MM.1S (cell line): ENCODE results near the gene DYNLT2.

Experiments used
- DNase-seq: peaks from one replicate; pipeline ENCODE4 v3.0.0-alpha.2; 2015
- H2AFZ ChIP-seq: fragments of 300-600 bp; sonication (generic); 2 replicates; pipeline ENCODE4 v1.6.0; 2016; ENCODE audit warnings: antibody characterized with exemption, low read length
- H3F3A ChIP-seq: fragments of 300-600 bp; sonication (generic); 2 replicates; pipeline ENCODE4 v1.6.1; 2016; ENCODE audit warnings: mild to moderate bottlenecking, antibody characterized with exemption, low read length, moderate library complexity, mixed read lengths; ENCODE audit not compliant: insufficient read depth
- H3K27ac ChIP-seq: fragments of 300-600 bp; sonication (generic); 2 replicates; pipeline ENCODE4 v1.5.1; 2016; ENCODE audit warnings: mild to moderate bottlenecking, low read length
- H3K27me3 ChIP-seq: fragments of 300-600 bp; sonication (generic); replicated peaks from 2 replicates; pipeline ENCODE4 v1.6.0; 2016; ENCODE audit warnings: low read length; ENCODE audit not compliant: insufficient read depth
- H3K36me3 ChIP-seq: fragments of 300-600 bp; sonication (generic); replicated peaks from 2 replicates; pipeline ENCODE4 v1.6.1; 2016; ENCODE audit warnings: mild to moderate bottlenecking, low read length, mixed read lengths; ENCODE audit not compliant: insufficient read depth
- H3K4me1 ChIP-seq: fragments of 300-600 bp; sonication (generic); 2 replicates; pipeline ENCODE4 v1.6.1; 2016; ENCODE audit warnings: low read length, mixed read lengths
- H3K4me2 ChIP-seq: fragments of 300-600 bp; sonication (generic); 2 replicates; pipeline ENCODE4 v1.6.0; 2016; ENCODE audit warnings: low read depth, low read length
- H3K4me3 ChIP-seq: fragments of 300-600 bp; sonication (generic); 2 replicates; pipeline ENCODE4 v1.5.1; 2016; ENCODE audit warnings: low read length, mixed read lengths
- H3K79me2 ChIP-seq: fragments of 300-600 bp; sonication (generic); 2 replicates; pipeline ENCODE4 v1.6.1; 2016; ENCODE audit warnings: mixed run types, low read length, mixed read lengths
- H3K9ac ChIP-seq: fragments of 300-600 bp; sonication (generic); 2 replicates; pipeline ENCODE4 v1.6.1; 2016; ENCODE audit warnings: low read length, mixed read lengths
- H3K9me2 ChIP-seq: fragments of 300-600 bp; sonication (generic); replicated peaks from 2 replicates; pipeline ENCODE4 v1.6.1; 2016; ENCODE audit warnings: mild to moderate bottlenecking, low read length, mixed read lengths; ENCODE audit not compliant: insufficient read depth
- H3K9me3 ChIP-seq: fragments of 300-600 bp; sonication (generic); replicated peaks from 2 replicates; pipeline ENCODE4 v1.6.1; 2016; ENCODE audit warnings: mild to moderate bottlenecking, low read length, mixed read lengths; ENCODE audit not compliant: insufficient read depth
- H4K20me1 ChIP-seq: fragments of 300-600 bp; sonication (generic); 2 replicates; pipeline ENCODE4 v1.6.1; 2016; ENCODE audit warnings: mild to moderate bottlenecking, low read length, moderate library complexity, mixed read lengths; ENCODE audit not compliant: insufficient read depth
- EZH2 ChIP-seq: fragments of 300-600 bp; sonication (generic); optimal IDR thresholded peaks from 2 replicates; pipeline ENCODE3; 2017; ENCODE audit warnings: low read depth, mild to moderate bottlenecking, antibody characterized with exemption, low read length, mixed read lengths
- EZH2phosphoT487 ChIP-seq: fragments of 300-600 bp; sonication (generic); IDR thresholded peaks from 2 replicates; pipeline ENCODE4 v1.6.1; 2018; ENCODE audit warnings: antibody characterized with exemption, low read length
- TF ChIP-seq, protein P1 (sequence below): fragments of 300-600 bp; sonication (generic); IDR thresholded peaks from 2 replicates; pipeline ENCODE4 v1.5.1; 2016; ENCODE audit warnings: antibody characterized with exemption, low read length, mixed read lengths

Gene DYNLT2

DNA sequence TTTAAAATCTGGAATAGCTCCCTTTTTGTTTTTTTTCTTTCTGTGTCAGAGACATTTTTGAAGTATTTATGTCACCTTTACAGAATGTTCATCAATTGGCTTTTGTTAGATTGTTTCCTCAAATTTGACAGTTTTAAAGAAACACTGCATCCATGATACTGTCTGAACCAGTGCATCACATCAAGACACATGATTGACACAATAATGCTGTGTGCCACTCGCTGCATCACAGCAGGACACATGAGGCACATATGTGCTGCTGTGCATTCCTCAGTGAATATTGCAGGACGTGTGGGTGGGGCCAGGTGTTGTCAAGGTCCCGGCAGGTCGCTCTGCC lies 37.4 kb upstream of the DYNLT2 start:
- Histone ChIP-seq H3F3A (no peaks in the 10 kb centered on the region), H3K9me3 (no peaks in the 10 kb centered on the region), H3K9ac (no peak overlapping the region), H4K20me1 (no peaks in the 10 kb centered on the region), H3K36me3 (no peaks in the 10 kb centered on the region), H3K4me3 (no peak overlapping the region), H3K27ac (no peak overlapping the region), H3K79me2 (no peaks in the 10 kb centered on the region), H3K4me2 (no peak overlapping the region), H3K9me2 (no peaks in the 10 kb centered on the region), H2AFZ (no peak overlapping the region), H3K27me3 (no peaks in the 10 kb centered on the region), H3K4me1 (no peaks in the 10 kb centered on the region)
- DNase-seq = no peak
- TF ChIP-seq, protein P1, sequence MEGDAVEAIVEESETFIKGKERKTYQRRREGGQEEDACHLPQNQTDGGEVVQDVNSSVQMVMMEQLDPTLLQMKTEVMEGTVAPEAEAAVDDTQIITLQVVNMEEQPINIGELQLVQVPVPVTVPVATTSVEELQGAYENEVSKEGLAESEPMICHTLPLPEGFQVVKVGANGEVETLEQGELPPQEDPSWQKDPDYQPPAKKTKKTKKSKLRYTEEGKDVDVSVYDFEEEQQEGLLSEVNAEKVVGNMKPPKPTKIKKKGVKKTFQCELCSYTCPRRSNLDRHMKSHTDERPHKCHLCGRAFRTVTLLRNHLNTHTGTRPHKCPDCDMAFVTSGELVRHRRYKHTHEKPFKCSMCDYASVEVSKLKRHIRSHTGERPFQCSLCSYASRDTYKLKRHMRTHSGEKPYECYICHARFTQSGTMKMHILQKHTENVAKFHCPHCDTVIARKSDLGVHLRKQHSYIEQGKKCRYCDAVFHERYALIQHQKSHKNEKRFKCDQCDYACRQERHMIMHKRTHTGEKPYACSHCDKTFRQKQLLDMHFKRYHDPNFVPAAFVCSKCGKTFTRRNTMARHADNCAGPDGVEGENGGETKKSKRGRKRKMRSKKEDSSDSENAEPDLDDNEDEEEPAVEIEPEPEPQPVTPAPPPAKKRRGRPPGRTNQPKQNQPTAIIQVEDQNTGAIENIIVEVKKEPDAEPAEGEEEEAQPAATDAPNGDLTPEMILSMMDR = no peak
- TF ChIP-seq EZH2phosphoT487 (no peak), EZH2 (no peak)

DNA sequence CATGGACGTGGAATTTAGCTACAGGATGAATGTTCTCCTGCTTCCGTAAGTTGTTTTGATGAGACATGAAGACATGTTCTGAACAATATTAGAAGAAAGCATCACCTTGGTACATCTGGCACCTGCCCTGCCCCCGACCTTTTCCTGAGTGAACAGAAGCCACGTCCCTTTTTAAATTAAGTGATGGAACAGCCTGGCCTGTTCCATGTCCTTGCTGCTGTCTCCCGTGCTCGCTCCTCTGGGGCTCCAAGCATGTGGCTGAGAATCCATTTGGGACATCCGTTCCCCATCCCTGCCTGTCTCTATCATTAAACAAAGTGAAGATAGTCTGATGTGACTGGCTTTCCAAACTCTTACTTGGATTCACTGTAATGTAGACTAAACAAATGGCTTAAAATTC lies 36.4 kb upstream of the DYNLT2 start:
- H3K4me3 ChIP-seq = no peak overlapping the region
- no peak overlapping the region for H3K9ac ChIP-seq
- no peak overlapping the region for H3K27ac ChIP-seq
- no peaks in the 10 kb centered on the region for H3K9me2 ChIP-seq
- no peaks in the 10 kb centered on the region for H3K4me1 ChIP-seq
- no peaks in the 10 kb centered on the region for H3K9me3 ChIP-seq
- no peaks in the 10 kb centered on the region for H3K36me3 ChIP-seq
- H3K27me3 ChIP-seq = no peaks in the 10 kb centered on the region
- H3F3A ChIP-seq = no peaks in the 10 kb centered on the region
- H2AFZ ChIP-seq = no peak overlapping the region
- H3K79me2 ChIP-seq = no peaks in the 10 kb centered on the region
- H3K4me2 ChIP-seq = no peak overlapping the region
- H4K20me1 ChIP-seq = no peaks in the 10 kb centered on the region
- no peak for DNase-seq
- TF ChIP-seq EZH2phosphoT487 (no peak), EZH2 (no peak)
- TF ChIP-seq, protein P1 = no peak

DNA sequence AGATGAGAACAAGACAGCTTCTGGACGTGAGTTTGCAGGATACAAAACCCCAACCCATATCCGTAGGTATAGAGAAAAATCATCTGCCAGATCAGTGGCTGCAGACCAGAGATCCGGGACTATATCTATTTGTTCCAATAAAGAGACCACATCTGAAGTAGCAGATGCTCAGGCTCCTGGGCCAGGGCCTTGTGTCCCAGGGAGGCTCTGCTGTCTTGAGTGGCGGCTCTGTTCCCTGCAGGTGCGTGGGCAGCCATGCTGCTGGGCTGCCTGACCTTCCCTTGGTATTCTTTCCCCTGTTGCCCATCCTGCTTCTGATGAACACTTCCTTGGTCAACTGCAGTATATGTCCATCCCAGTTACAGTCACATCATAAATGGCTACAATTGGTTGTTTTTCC lies 35.0 kb upstream of the DYNLT2 start:
- Histone ChIP-seq H3K27ac (no peak overlapping the region), H3K4me3 (no peak overlapping the region), H3K4me2 (no peak overlapping the region), H4K20me1 (no peaks in the 10 kb centered on the region), H2AFZ (no peak overlapping the region), H3K27me3 (no peaks in the 10 kb centered on the region), H3F3A (no peaks in the 10 kb centered on the region), H3K9me3 (no peaks in the 10 kb centered on the region), H3K36me3 (no peaks in the 10 kb centered on the region), H3K4me1 (no peaks in the 10 kb centered on the region), H3K79me2 (no peaks in the 10 kb centered on the region), H3K9me2 (no peaks in the 10 kb centered on the region), H3K9ac (no peak overlapping the region)
- TF ChIP-seq EZH2phosphoT487 (no peak), EZH2 (no peak)
- TF ChIP-seq, protein P1 = no peak
- no peak for DNase-seq
